GM18873 (cell line): Measurements from ENCODE around the gene POU2AF2.
"Not testable (repeated sequence)": the region's sequence is repeated elsewhere in the genome, so short reads cannot be mapped to it uniquely, and the experiment has no call there.

ENCODE experiments used
- ATAC-seq: cut with Tn5 transposase; IDR thresholded peaks from one replicate; pipeline ENCODE4 v1.9.1; 2021; ENCODE audit warnings: mild to moderate bottlenecking, moderate library complexity, moderate number of reproducible peaks; ENCODE audit not compliant: unreplicated experiment, low FRiP score

POU2AF2 gene

DNA sequence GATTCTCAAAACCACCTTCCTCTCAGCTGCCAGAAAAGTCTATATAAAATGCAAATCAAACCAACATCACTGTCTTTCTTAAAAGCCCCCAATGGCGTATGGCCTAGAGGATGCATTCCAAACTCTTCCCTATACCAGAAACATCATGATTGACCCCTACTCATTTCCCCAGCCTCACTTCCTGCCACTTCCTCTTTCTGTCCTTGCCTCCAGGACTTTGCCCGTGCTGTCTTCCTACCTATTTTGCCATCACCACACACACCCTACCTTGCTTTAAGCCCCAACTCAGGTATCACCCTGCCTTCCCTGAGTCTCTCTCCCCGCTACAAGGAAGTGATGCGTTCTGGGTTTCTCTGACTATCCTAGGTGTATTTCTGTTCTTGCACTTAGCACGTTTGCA is 8.1 kb downstream of the POU2AF2 start:
- no peak for ATAC-seq

DNA sequence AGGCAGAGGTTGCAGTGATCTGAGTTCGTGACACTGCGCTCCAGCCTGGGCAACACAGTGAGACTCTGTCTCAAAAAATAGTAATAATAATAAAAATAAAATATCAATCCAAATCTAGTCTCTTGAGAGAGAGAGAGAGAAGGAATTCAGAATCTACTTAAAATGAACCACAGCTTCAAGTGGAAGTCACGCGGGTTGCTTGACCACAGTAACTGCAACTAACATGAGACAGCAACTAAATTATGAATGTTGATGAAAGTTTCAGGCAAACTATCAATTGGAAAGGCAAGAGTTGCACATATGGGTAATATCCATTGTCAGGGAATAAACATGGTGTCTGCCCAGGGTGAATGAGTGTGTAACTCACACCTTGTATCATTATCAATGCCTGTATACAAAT is 12.5 kb downstream of the POU2AF2 start:
- no peak for ATAC-seq

DNA sequence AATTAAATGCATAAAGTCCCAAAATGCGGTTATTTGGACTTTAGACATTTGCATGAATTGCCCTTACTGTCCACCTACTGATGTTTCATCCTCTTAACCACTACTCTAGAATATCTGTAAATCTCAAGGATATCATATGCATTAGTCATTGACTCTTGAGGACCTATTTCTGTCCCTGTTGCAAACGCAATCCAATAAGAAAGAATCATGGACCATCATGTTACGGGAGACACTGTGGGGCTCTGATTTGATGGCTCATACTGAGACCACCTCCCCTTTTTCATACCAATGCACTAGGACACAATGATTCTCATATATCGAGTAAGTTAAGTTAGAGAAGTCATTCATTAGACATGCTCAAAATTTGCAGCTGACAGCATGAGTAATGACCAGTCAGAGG is 14.4 kb downstream of the POU2AF2 start:
- ATAC-seq = no peak

GRCh38 chr11:111260811-111261210 is 15.3 kb downstream of the POU2AF2 start:
- ATAC-seq = no peak

GRCh38 chr11:111264646-111265045 is 19.1 kb downstream of the POU2AF2 start:
- no peak for ATAC-seq

GRCh38 chr11:111265421-111265820 is 19.9 kb downstream of the POU2AF2 start:
- no peak for ATAC-seq

DNA sequence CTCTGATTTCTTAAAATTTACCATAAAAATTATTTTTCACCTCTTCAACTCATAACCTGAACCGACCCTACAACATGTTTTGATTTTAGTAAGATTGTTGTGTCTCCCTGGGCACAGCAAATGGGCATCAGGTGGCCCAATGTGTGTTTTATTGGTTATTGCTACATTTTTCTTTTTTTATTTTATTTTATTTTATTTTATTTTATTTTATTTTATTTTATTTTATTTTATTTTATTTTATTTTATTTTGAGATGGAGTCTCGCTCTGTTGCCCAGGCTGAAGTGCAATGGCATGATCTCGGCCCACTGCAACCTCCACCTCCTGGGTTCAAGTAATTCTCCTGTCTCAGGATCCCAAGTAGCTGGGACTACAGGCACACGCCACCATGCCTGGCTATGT is 22.8 kb downstream of the POU2AF2 start:
- ATAC-seq = not testable (repeated sequence)

- no peak for ATAC-seq
Measured at GRCh38 chr11:111269146-111269868, 23.8 kb downstream of the POU2AF2 start.

GRCh38 chr11:111272420-111272819 is 26.9 kb downstream of the POU2AF2 start:
- ATAC-seq = no peak

GRCh38 chr11:111282562-111283075 is 37.1 kb downstream of the POU2AF2 start:
- no peak for ATAC-seq

GRCh38 chr11:111283945-111284481 is 38.5 kb downstream of the POU2AF2 start:
- no peak for ATAC-seq

- ATAC-seq = no peak
Measured at GRCh38 chr11:111285189-111286091, 39.9 kb downstream of the POU2AF2 start.

DNA sequence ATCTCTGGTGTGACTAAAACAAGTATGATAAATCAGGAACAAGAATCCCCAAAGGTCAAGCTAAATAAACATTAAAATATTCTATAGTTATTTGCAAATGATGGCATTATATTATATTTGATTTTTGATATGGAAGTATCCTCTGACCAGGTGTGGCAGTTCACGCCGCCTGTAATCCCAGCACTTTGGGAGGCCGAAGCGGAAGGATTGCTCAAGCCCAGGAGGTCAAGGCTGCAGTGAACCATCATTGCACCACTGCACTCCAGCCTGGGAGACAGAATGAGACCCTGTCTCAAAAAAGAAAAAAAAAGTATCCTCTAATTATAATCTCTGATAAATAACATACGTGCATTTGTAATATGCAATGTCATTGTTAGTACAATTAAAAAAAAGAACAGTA is 46.2 kb downstream of the POU2AF2 start:
- no peak for ATAC-seq

DNA sequence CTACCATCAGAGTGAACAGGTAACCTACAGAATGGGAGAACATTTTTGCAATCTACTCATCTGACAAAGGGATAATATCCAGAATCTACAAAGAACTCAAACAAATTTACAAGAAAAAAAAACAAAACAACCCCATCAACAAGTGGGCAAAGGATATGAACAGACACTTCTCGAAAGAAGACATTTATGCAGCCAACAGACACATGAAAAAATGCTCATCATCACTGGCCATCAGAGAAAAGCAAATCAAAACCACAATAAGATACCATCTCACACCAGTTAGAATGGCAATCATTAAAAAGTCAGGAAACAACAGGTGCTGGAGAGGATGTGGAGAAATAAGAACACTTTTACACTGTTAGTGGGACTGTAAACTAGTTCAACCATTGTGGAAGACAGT is 46.9 kb downstream of the POU2AF2 start:
- ATAC-seq = not testable (repeated sequence)

- ATAC-seq = no peak
Measured at GRCh38 chr11:111296196-111296595, 50.7 kb downstream of the POU2AF2 start.

- no peak for ATAC-seq
Measured at GRCh38 chr11:111297696-111298095, 52.2 kb downstream of the POU2AF2 start.

GRCh38 chr11:111298413-111299100 is 53.0 kb downstream of the POU2AF2 start, which contains the start of gene POU2AF3:
Gene POU2AF3 (plus strand): TSS chr11:111298546. CDS start chr11:111298582, 36 bp downstream.
- no peak for ATAC-seq

DNA sequence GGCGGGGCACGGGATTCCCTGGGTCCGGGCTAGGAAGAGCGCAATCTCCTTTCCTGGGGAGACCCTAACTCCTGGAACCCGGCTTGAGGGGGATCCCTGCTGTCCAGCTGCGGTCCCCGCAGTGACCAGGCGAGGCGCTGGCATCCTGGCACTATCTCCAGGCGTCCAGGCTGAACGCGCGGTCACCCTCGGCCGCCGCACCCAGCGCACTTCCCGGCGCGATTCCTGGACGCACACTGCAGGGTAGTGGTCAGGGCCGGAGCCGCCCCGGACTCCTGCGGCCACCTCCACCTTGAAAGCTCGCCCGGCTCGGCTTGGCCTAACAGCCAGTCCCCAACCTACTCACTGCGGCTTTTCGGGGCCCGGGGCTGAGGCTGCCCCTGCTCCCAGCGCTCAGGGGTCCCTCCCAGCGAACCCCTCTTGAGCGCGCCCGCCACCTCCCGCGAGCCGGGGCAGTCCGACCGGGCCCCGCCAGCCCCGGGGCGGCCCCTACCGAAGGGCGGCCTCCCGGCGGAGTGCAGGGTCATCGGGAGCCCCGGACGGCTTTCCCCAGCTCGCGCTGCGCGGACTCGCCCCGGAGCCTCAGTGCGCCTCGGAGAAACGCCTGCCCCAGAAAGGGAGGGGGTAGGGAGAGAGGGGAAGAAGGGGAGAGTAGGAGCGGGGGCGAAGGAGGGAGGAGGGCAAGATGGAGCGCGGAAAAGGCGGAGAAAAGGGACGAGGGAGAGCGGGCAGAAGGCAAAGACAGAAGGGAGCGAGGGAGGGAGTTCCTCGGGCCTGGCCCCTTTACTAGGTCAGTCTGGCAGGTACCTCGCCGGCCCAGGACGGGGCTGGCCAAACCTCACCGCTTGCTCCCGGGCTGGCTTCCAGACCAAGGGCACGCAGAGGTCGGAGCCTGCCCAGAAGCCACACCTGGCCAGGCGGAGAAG is 53.8 kb downstream of the POU2AF2 start:
- ATAC-seq = peak; percentile 51

- ATAC-seq = no peak
Measured at GRCh38 chr11:111300569-111300968, 55.0 kb downstream of the POU2AF2 start.
